K562 (cell line): ENCODE measurements around the gene CRYZ. TPM values are rescaled to one million over a fixed set of nuclear protein-coding genes. Genes with fewer than 3 reads are reported as not detected.

Source experiments
- ATAC-seq: fragments of 200-7000 bp; cut with Tn5 transposase; 3 replicates; pipeline ENCODE4 v1.9.1; 2020; ENCODE audit warnings: moderate library complexity
- BruUV-seq: library from RNA; stranded (reverse); fragments of 400-500 nt; replicated peaks from 2 replicates; lab custom pipeline; 2021; lab: Mats Ljungman, UMichigan
- CTCF ChIA-PET: fragments of 300-600 bp; formaldehyde crosslinking; extraction: SDS; loops from one replicate; lab custom pipeline; 2021; ENCODE audit warnings: low intra/inter-chr PET ratio; lab: Yijun Ruan, JAX
- POLR2A ChIA-PET: fragments of 300-600, 350-650 bp; sonication (Branson Sonifier 250); formaldehyde crosslinking; extraction: SDS; loops from one replicate; lab custom pipeline; 2021; ENCODE audit warnings: antibody characterized with exemption, inconsistent platforms; lab: Yijun Ruan, JAX
- DNase-seq, 4 experiments: peaks; one replicate each; pipeline versions ENCODE4 v3.0.0 to v3.0.0-alpha.2; 2011 to 2018; ENCODE audit warnings: low spot score in 3 of 4, mixed read lengths in 3 of 4; ENCODE audit errors: extremely low read depth in 1 of 4
- FAIRE-seq: peaks from 2 replicates; lab custom pipeline; 2011; peaks lifted over from hg19 to GRCh38; lab: Jason Lieb, UNC
- H2AFZ ChIP-seq: 2 replicates; pipeline ENCODE4 v1.6.0; 2011; ENCODE audit warnings: low read depth, low read length, control low read depth, inconsistent platforms
- H3K27ac ChIP-seq: fragments of 200-600 bp; 3 replicates; pipeline ENCODE4 v1.8.0; 2011; ENCODE audit warnings: low read depth, mild to moderate bottlenecking, control low read depth, inconsistent platforms, low read length, moderate library complexity, mixed read lengths; ENCODE audit errors: extremely low read depth
- H3K27me3 ChIP-seq, 2 experiments: fragments of 300-600 bp in 1 of 2; 2 replicates in 1 of 2; 3 replicates in 1 of 2; pipeline versions ENCODE4 v1.6.0 to v1.8.0; 2011; ENCODE audit warnings: inconsistent platforms in 2 of 2, low read length in 2 of 2, mild to moderate bottlenecking in 1 of 2, mixed read lengths in 1 of 2, moderate library complexity in 1 of 2; ENCODE audit not compliant: control insufficient read depth in 2 of 2, insufficient read depth in 2 of 2
- H3K36me3 ChIP-seq: fragments of 300-600 bp; 3 replicates; pipeline ENCODE4 v1.8.0; 2011; ENCODE audit warnings: mild to moderate bottlenecking, low read length, inconsistent platforms; ENCODE audit not compliant: control insufficient read depth, insufficient read depth
- H3K4me1 ChIP-seq, 2 experiments: fragments of 200-600 bp in 1 of 2; replicated peaks in 1 of 2; 2 replicates in 1 of 2; 3 replicates in 1 of 2; pipeline versions ENCODE4 v1.5.1 to v1.8.0; 2011; ENCODE audit warnings: inconsistent platforms in 2 of 2, low read length in 2 of 2, mild to moderate bottlenecking in 1 of 2, mixed read lengths in 1 of 2, moderate library complexity in 1 of 2; ENCODE audit not compliant: control insufficient read depth in 2 of 2, insufficient read depth in 2 of 2
- H3K4me2 ChIP-seq: 2 replicates; pipeline ENCODE4 v1.6.1; 2011; ENCODE audit warnings: low read length, control low read depth, inconsistent platforms, mixed read lengths; ENCODE audit not compliant: insufficient read depth
- H3K4me3 ChIP-seq: fragments of 200-600 bp; sonication (generic), shearing (Covaris generic); 2 replicates; pipeline ENCODE4 v1.5.1; 2016; ENCODE audit warnings: control low read depth, inconsistent platforms
- H3K79me2 ChIP-seq: fragments of 200-600 bp; 3 replicates; pipeline ENCODE4 v1.8.0; 2011; ENCODE audit warnings: low read length, inconsistent platforms; ENCODE audit not compliant: control insufficient read depth, insufficient read depth
- H3K9ac ChIP-seq, 2 experiments: 2 replicates each; pipeline versions ENCODE4 v1.6.0 to v1.6.1; 2011; ENCODE audit warnings: low read depth in 2 of 2, low read length in 2 of 2, control low read depth in 1 of 2, inconsistent platforms in 1 of 2, mild to moderate bottlenecking in 1 of 2, mixed read lengths in 1 of 2; ENCODE audit not compliant: insufficient read depth in 1 of 2
- H3K9me1 ChIP-seq: one replicate; pipeline ENCODE4 v1.6.0; 2011; ENCODE audit warnings: inconsistent platforms, mild to moderate bottlenecking, low read length, moderate library complexity; ENCODE audit not compliant: control insufficient read depth, insufficient read depth
- H3K9me3 ChIP-seq: replicated peaks from 2 replicates; pipeline ENCODE4 v1.5.1; 2011; ENCODE audit warnings: low read depth, low read length, inconsistent platforms; ENCODE audit not compliant: control insufficient read depth, insufficient read depth
- H4K20me1 ChIP-seq: replicated peaks from 2 replicates; pipeline ENCODE4 v1.6.1; 2011; ENCODE audit warnings: low read length, inconsistent platforms, mixed read lengths; ENCODE audit not compliant: control insufficient read depth, insufficient read depth
- BMI1 ChIP-seq: fragments of 150-350 bp; IDR thresholded peaks from 2 replicates; pipeline ENCODE4 v1.6.1; 2014; ENCODE audit warnings: low read length
- CBX5 ChIP-seq: IDR thresholded peaks from 2 replicates; pipeline ENCODE4 v1.6.1; 2014; ENCODE audit warnings: low read depth, borderline replicate concordance
- HNRNPK ChIP-seq: fragments of 200-400 bp; formaldehyde crosslinking; IDR thresholded peaks from one replicate; pipeline ENCODE4 v1.6.1; 2018; ENCODE audit warnings: mild to moderate bottlenecking, low read depth, low read length; ENCODE audit not compliant: poor library complexity, severe bottlenecking
- KLF13 ChIP-seq: fragments of 450-650 bp; IDR thresholded peaks from 2 replicates; pipeline ENCODE4 v1.6.1; 2016; ENCODE audit warnings: missing genetic modification characterization, low read depth, mild to moderate bottlenecking, missing compliant biosample characterization, moderate library complexity, borderline replicate concordance
- MAFK ChIP-seq: IDR thresholded peaks from 2 replicates; pipeline ENCODE4 v1.6.1; 2011; ENCODE audit warnings: low read length, improper control_type of control experiment
- NCOA6 ChIP-seq: fragments of 450-650 bp; IDR thresholded peaks from 2 replicates; pipeline ENCODE4 v1.6.1; 2017; ENCODE audit warnings: mild to moderate bottlenecking
- PML ChIP-seq: IDR thresholded peaks from 2 replicates; pipeline ENCODE4 v1.6.1; 2012; ENCODE audit warnings: low read length, inconsistent platforms
- SMAD3 ChIP-seq: fragments of 450-650 bp; formaldehyde crosslinking; conservative IDR thresholded peaks from 2 replicates; pipeline ENCODE4 v1.4.0; 2020; ENCODE audit warnings: mild to moderate bottlenecking
- ZNF239 ChIP-seq: fragments of 250-450 bp; sonication (Bioruptor Pico); IDR thresholded peaks from 2 replicates; pipeline ENCODE4 v1.4.0; 2020; ENCODE audit warnings: mild to moderate bottlenecking
- ZNF586 ChIP-seq: fragments of 450-650 bp; formaldehyde crosslinking; conservative IDR thresholded peaks from 2 replicates; pipeline ENCODE4 v1.4.0; 2020; ENCODE audit warnings: mild to moderate bottlenecking, moderate library complexity
- in situ Hi-C: fragments of 300-500 bp; cut with MboI; formaldehyde crosslinking; loops from 4 replicates; pipeline ENCODE4 v1.15.0; 2018; ENCODE audit warnings: inconsistent platforms, mixed read lengths
- intact Hi-C: fragments of 100-400 bp; cut with micrococcal nuclease; formaldehyde crosslinking; loops from 2 replicates; pipeline ENCODE4 v1.14.2; 2022
- polyA plus RNA-seq, 8 experiments: library from polyadenylated mRNA; depleted of rRNA in 4 of 8; stranded (reverse) in 5 of 8; unstranded in 3 of 8; fragments of >200 nt; fragmentation: Nextera tagmentation in 2 of 8; fragmentation: Illumina TruSeq in 1 of 8; extraction: Ambion mirVana in 2 of 8; extraction: Trizol in 1 of 8; gene quantifications; 2 replicates each; pipeline versions ENCODE4 v1.2.1 to v1.2.3, GENCODE V29; 2011 to 2014; ENCODE audit warnings: inconsistent platforms in 1 of 8, missing spikeins in 1 of 8
- total RNA-seq, 7 experiments: library from RNA; depleted of rRNA in 6 of 7; stranded (reverse); fragments of >200 nt in 6 of 7; fragmentation: Illumina TruSeq in 2 of 7; extraction: Trizol in 2 of 7; gene quantifications; 2 replicates each; pipeline versions ENCODE4 v1.2.1 to v1.2.3, GENCODE V29; 2011 to 2021; ENCODE audit warnings: low replicate concordance in 1 of 7
- TF ChIP-seq, protein P1 (sequence below), 2 experiments: fragments of 450-650 bp; IDR thresholded peaks; 2 replicates each; pipeline ENCODE4 v1.6.1; 2016; ENCODE audit warnings: mild to moderate bottlenecking in 2 of 2, borderline replicate concordance in 1 of 2, low read depth in 1 of 2, moderate library complexity in 1 of 2
- TF ChIP-seq, protein P2 (sequence below): IDR thresholded peaks from 2 replicates; pipeline ENCODE4 v1.6.1; 2016; ENCODE audit warnings: missing genetic modification characterization, missing compliant biosample characterization

Gene CRYZ
- total and polyA plus RNA-seq, 9 of the 15 experiments (the other 6 are each of a cell fraction or from before 2014, with no cell fraction given) = 51.7 to 179 (median 81.4) TPM

- FAIRE-seq (no peak), DNase-seq (no peak), ATAC-seq (no peak)
- H2AFZ ChIP-seq = no peak overlapping the region
- H3K27ac ChIP-seq = no peak overlapping the region
- CTCF ChIA-PET = no interaction called here
- no peaks in the 10 kb centered on the region for H3K9me3 ChIP-seq
- no peak overlapping the region for H3K4me2 ChIP-seq
- BruUV-seq = no TSS peak
- POLR2A ChIA-PET = no interaction called here
- no peaks in the 10 kb centered on the region for H3K4me1 ChIP-seq
- no peak overlapping the region for H3K9ac ChIP-seq
- intact Hi-C loops (no loop called here), in situ Hi-C loops (no loop called here)
- no peaks in the 10 kb centered on the region for H3K36me3 ChIP-seq
- H3K4me3 ChIP-seq = no peak overlapping the region
- H3K79me2 ChIP-seq = no peaks in the 10 kb centered on the region
- H4K20me1 ChIP-seq = no peaks in the 10 kb centered on the region
- no peaks in the 10 kb centered on the region for H3K27me3 ChIP-seq
- H3K9me1 ChIP-seq = no peaks in the 10 kb centered on the region
- TF ChIP-seq, protein P1, sequence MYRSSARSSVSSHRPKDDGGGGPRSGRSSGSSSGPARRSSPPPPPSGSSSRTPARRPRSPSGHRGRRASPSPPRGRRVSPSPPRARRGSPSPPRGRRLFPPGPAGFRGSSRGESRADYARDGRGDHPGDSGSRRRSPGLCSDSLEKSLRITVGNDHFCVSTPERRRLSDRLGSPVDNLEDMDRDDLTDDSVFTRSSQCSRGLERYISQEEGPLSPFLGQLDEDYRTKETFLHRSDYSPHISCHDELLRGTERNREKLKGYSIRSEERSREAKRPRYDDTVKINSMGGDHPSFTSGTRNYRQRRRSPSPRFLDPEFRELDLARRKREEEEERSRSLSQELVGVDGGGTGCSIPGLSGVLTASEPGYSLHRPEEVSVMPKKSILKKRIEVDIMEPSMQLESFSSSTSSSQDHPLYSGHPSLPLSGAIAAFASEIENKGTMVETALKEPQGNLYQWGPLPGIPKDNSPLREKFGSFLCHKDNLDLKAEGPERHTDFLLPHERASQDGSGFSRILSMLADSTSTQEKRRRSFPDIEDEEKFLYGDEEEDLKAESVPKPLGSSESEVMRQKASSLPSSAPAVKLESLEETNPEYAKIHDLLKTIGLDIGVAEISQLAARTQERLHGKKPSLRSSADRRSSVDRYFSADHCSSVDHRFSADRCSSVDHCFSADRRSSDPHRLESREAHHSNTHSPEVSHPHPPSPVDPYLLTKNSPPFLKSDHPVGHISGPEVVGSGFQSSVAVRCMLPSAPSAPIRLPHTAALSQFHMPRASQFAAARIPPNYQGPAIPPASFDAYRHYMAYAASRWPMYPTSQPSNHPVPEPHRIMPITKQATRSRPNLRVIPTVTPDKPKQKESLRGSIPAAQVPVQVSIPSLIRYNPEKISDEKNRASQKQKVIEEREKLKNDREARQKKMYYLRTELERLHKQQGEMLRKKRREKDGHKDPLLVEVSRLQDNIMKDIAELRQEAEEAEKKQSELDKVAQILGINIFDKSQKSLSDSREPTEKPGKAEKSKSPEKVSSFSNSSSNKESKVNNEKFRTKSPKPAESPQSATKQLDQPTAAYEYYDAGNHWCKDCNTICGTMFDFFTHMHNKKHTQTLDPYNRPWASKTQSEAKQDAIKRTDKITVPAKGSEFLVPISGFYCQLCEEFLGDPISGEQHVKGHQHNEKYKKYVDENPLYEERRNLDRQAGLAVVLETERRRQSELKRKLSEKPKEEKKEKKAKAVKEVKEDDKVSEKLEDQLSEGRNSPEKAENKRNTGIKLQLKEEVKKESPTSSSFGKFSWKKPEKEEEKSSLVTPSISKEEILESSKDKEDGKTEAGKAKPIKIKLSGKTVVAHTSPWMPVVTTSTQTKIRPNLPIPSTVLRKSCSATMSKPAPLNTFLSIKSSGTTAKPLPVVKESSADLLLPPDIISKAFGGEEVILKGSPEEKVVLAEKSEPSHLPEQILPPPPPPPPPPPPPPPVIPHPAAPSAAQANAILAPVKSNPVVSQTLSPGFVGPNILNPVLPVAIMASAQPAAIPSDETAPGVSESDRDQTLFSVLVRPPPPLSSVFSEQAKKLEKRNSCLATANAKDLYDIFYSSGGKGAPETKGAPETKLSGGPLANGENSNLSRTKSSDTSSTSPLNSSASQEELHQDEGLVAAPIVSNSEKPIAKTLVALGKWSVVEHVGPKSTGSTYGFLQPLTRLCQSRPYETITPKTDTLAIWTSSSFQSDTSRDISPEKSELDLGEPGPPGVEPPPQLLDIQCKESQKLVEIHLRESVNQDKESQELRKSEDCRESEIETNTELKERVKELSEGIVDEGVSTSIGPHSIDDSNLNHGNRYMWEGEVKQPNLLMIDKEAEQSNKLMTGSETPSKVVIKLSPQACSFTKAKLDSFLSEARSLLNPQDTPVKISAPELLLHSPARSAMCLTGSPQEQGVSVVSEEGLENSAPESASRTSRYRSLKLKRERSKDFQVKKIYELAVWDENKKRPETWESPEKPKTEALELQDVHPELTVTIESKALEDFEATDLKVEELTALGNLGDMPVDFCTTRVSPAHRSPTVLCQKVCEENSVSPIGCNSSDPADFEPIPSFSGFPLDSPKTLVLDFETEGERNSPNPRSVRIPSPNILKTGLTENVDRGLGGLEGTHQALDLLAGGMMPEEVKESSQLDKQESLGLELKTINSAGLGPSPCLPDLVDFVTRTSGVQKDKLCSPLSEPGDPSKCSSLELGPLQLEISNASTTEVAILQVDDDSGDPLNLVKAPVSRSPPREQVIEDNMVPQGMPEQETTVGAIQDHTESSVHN (IDR thresholded peaks at IDR 0.05; ENCODE audit: borderline replicate concordance in 1 of 2, low read depth in 1 of 2) = no peak
- TF ChIP-seq NCOA6 (no peak), BMI1 (no peak), CBX5 (no peak), HNRNPK (no peak), ZNF239 (no peak), SMAD3 (no peak), KLF13 (tag) (no peak), ZNF586 (CRISPR knock-in tag) (no peak), MAFK (peak; percentile 51), PML (no peak)
- TF ChIP-seq, protein P2, sequence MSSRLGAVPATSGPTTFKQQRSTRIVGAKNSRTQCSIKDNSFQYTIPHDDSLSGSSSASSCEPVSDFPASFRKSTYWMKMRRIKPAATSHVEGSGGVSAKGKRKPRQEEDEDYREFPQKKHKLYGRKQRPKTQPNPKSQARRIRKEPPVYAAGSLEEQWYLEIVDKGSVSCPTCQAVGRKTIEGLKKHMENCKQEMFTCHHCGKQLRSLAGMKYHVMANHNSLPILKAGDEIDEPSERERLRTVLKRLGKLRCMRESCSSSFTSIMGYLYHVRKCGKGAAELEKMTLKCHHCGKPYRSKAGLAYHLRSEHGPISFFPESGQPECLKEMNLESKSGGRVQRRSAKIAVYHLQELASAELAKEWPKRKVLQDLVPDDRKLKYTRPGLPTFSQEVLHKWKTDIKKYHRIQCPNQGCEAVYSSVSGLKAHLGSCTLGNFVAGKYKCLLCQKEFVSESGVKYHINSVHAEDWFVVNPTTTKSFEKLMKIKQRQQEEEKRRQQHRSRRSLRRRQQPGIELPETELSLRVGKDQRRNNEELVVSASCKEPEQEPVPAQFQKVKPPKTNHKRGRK (tag) = no peak
These were observed 46.9 kb upstream of the CRYZ start for GRCh38 chr1:74779750-74780149.
